Testis (tissue), 3 donors: ENCODE data around the gene ST8SIA3. TPM values are rescaled to one million over a fixed set of nuclear protein-coding genes. Genes with fewer than 3 reads are reported as not detected.

Experiments used
- DNase-seq: peaks from one replicate; pipeline ENCODE4 v3.0.0-alpha.2; 2019
- H3K27ac ChIP-seq, 2 donors: fragments of 200-600 bp; sonication (generic); one replicate each; pipeline ENCODE4 v1.5.1; 2019
- H3K27me3 ChIP-seq: fragments of 200-600 bp; sonication (generic); one replicate; pipeline ENCODE4 v1.5.1; 2019
- H3K36me3 ChIP-seq: fragments of 200-600 bp; sonication (generic); one replicate; pipeline ENCODE4 v1.5.1; 2017; ENCODE audit warnings: low read depth; ENCODE audit errors: missing control alignments
- H3K4me1 ChIP-seq: fragments of 200-600 bp; sonication (generic); one replicate; pipeline ENCODE4 v1.5.1; 2019
- H3K4me3 ChIP-seq, 2 donors: fragments of 200-600 bp; sonication (generic); one replicate each; pipeline ENCODE4 v1.5.1; 2017 to 2019
- H3K9me3 ChIP-seq: fragments of 200-600 bp; sonication (generic); one replicate; pipeline ENCODE4 v1.5.1; 2017
- POLR2A ChIP-seq: fragments of 450-650 bp; IDR thresholded peaks from one replicate; pipeline ENCODE4 v1.6.1; 2017; ENCODE audit warnings: antibody characterized with exemption, mild to moderate bottlenecking, moderate library complexity
- WGBS, 2 donors: methylation state at CpG; one replicate each; pipeline ENCODE4 v1.1.5; 2018; 5-methylcytosine and 5-hydroxymethylcytosine counted together
- intact Hi-C: fragments of 100-400 bp; cut with DNase I; formaldehyde crosslinking; loops from one replicate; pipeline ENCODE4 v1.15.1; 2023; ENCODE audit warnings: low total_unique reads
- polyA plus RNA-seq: library from polyadenylated mRNA; stranded (reverse); fragments of 350-450 nt; fragmentation: Illumina TruSeq; extraction: RNeasy Lipid Tissue Mini Kit (QIAGEN cat#74804); gene quantifications from one replicate; pipeline ENCODE4 v1.2.3, GENCODE V29; 2014; ENCODE audit warnings: low read depth, low replicate concordance; ENCODE audit not compliant: insufficient read depth
- total RNA-seq, 2 donors: library from RNA; depleted of rRNA; stranded (reverse); fragments of >200 nt; gene quantifications; one replicate each; pipeline ENCODE4 v1.2.3, GENCODE V29; 2016
- TF ChIP-seq, protein P1 (sequence below), 3 experiments: fragments of 450-650 bp in 2 of 3; fragments of 200-600 bp in 1 of 3; sonication (generic) in 1 of 3; IDR thresholded peaks; one replicate each; pipeline ENCODE4 v1.5.1; 2016 to 2019; ENCODE audit warnings: antibody characterized with exemption in 3 of 3, mild to moderate bottlenecking in 2 of 3, moderate library complexity in 1 of 3

ST8SIA3 gene
- total and polyA plus RNA-seq, 3 donors from 2014 or later: 0.93 to 2.5 (median 1.6) TPM

DNA sequence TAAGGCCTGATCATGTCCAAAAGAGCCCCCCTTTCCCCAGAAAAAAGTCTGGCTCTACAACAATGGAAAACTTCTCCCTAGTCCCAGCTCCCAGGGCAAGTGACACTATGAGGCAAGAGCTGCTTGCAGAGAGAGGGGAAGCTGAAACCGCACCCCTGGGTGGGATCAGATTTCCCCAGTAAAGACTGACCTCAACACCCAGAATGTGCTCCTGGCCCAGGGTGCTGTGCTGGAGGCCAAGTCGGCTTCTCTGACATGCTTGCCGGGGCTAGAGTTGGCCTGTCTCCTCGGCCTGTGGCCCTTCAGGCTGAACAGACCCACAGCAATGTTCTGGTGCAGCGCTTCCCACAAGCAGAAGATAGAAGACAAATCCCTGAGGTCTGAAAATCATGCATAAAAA, 18.4 kb upstream of the ST8SIA3 start:
- no peak for DNase-seq
- 57 to 69% methylated on average over 5 of the region's 5 CpGs for WGBS, 2 donors

DNA sequence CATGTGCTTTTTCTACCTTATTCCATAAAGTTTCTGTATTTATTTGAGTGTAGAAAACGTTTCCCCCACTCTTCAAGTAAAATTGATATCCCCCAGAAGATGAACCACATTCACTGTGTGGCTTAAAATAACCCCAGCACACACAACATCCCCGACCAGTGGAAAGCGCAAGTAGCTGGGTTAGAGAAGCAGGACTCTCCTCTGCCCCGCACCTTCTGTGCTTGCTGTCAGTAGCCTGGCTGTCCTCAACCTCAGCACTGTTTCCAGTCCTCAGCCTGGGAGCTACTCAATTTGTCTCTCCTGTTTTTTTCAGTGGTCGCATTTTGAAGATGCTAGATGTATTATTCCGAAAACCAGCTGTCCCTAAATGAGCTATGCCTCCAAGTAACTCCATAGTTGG, 18.0 kb upstream of the ST8SIA3 start:
- TF ChIP-seq, protein P1, sequence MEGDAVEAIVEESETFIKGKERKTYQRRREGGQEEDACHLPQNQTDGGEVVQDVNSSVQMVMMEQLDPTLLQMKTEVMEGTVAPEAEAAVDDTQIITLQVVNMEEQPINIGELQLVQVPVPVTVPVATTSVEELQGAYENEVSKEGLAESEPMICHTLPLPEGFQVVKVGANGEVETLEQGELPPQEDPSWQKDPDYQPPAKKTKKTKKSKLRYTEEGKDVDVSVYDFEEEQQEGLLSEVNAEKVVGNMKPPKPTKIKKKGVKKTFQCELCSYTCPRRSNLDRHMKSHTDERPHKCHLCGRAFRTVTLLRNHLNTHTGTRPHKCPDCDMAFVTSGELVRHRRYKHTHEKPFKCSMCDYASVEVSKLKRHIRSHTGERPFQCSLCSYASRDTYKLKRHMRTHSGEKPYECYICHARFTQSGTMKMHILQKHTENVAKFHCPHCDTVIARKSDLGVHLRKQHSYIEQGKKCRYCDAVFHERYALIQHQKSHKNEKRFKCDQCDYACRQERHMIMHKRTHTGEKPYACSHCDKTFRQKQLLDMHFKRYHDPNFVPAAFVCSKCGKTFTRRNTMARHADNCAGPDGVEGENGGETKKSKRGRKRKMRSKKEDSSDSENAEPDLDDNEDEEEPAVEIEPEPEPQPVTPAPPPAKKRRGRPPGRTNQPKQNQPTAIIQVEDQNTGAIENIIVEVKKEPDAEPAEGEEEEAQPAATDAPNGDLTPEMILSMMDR (IDR thresholded peaks at IDR 0.05): no peak
- no peak for TF ChIP-seq POLR2A
- intact Hi-C loops: no loop called here
- Histone ChIP-seq H3K36me3 (no peaks in the 10 kb centered on the region), H3K4me1 (no peaks in the 10 kb centered on the region), H3K9me3 (no peaks in the 10 kb centered on the region), H3K27me3 (no peaks in the 10 kb centered on the region), H3K4me3 (no peak overlapping the region), H3K27ac (no peak overlapping the region)
- 68 to 71% methylated on average over 6 of the region's 6 CpGs for WGBS, 2 donors
- DNase-seq: no peak

More for the DNA sequence above, 18.4 kb upstream of the ST8SIA3 start:
- TF ChIP-seq POLR2A: no peak
- TF ChIP-seq, protein P1 (IDR thresholded peaks at IDR 0.05): no peak
- H3K36me3 ChIP-seq: no peaks in the 10 kb centered on the region
- intact Hi-C loops: no loop called here
- H3K27ac ChIP-seq: no peak overlapping the region
- H3K9me3 ChIP-seq: no peaks in the 10 kb centered on the region
- H3K27me3 ChIP-seq: no peaks in the 10 kb centered on the region
- no peak overlapping the region for H3K4me3 ChIP-seq
- H3K4me1 ChIP-seq: no peaks in the 10 kb centered on the region

DNA sequence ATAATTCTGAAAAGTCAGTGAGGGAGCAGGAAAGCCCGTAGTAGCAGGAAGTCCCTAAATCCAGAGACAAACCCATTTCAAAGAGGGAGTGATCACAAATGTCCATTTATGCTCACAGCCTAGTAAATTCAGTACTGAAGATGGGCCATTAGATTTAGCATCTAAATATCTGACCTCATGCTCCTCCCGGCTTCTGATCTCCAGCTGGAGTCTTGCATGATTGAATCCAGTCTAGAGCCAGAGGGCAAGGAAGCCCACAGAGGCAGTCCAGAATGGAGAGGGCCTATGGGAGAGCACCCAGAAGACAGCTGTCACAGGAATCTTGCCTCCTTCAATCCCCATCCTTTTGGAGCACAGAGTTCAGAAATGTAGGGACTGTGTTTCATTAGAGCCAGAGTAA, 16.0 kb upstream of the ST8SIA3 start:
- intact Hi-C loops: no loop called here
- no peaks in the 10 kb centered on the region for H3K9me3 ChIP-seq
- H3K27me3 ChIP-seq: no peaks in the 10 kb centered on the region
- H3K4me1 ChIP-seq: no peaks in the 10 kb centered on the region
- no peak overlapping the region for H3K4me3 ChIP-seq
- WGBS, 2 donors: 75 to 85% methylated on average over 2 of the region's 2 CpGs
- H3K36me3 ChIP-seq: no peaks in the 10 kb centered on the region
- no peak for TF ChIP-seq POLR2A
- TF ChIP-seq, protein P1 (IDR thresholded peaks at IDR 0.05): no peak
- DNase-seq: no peak
- H3K27ac ChIP-seq: no peak overlapping the region

DNA sequence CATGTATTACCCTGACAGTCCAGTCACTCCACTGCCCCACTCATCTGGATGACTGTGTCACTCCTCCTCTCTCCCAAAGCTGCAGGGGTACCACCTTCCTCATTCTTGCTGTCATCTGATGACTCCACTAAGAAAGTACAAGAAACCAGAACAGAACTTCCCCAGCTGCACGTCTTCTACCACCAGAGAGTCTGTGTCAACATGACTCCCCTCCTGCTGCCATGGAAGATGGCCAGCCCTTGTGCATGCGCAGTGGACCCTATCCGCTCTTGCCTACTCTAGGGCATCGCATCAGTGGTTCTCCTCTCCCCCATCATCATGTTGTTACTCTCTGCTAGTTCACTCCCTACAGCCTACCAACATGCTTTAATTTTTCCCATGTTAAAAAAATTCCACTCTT, 14.5 kb upstream of the ST8SIA3 start:
- intact Hi-C loops: no loop called here
- H3K27me3 ChIP-seq: no peaks in the 10 kb centered on the region
- H3K36me3 ChIP-seq: no peaks in the 10 kb centered on the region
- no peaks in the 10 kb centered on the region for H3K4me1 ChIP-seq
- no peak for DNase-seq
- H3K9me3 ChIP-seq: no peaks in the 10 kb centered on the region
- no peak for TF ChIP-seq POLR2A
- TF ChIP-seq, protein P1 (IDR thresholded peaks at IDR 0.05): no peak
- H3K27ac ChIP-seq: no peak overlapping the region
- 88 to 91% methylated on average over 4 of the region's 4 CpGs for WGBS, 2 donors
- H3K4me3 ChIP-seq: no peak overlapping the region

DNA sequence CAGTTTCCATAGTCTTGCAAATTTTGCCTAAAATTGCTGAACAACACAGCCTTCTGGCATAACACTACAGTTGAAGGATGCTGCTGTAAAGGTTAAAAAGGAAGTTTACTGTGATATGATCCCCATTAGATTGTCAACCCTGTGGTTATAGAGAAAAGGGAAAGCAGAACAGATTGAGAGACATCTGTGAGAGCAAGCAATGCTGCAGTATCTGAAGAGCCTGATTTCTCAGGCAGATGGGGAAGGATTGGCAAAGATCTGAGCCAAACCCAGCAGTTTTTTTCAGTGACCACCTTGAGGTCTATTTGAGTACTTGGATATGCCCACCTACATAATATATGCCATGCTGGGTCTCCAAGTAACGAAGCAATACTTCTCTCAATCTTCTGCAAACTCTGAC, 8.5 kb upstream of the ST8SIA3 start:
- Histone ChIP-seq H3K27me3 (no peaks in the 10 kb centered on the region), H3K4me1 (no peaks in the 10 kb centered on the region), H3K9me3 (no peaks in the 10 kb centered on the region), H3K4me3 (no peak overlapping the region), H3K27ac (no peak overlapping the region), H3K36me3 (no peaks in the 10 kb centered on the region)
- TF ChIP-seq POLR2A: no peak
- TF ChIP-seq, protein P1 (IDR thresholded peaks at IDR 0.05): no peak
- no peak for DNase-seq
- intact Hi-C loops: no loop called here
- WGBS, 2 donors: 64 to 87% methylated on average over 1 of the region's 1 CpG
